ENCODE measurements around the gene SP6. TPM values are rescaled to one million over a fixed set of nuclear protein-coding genes. Genes with fewer than 3 reads are reported as not detected.
A peak's percentile ranks its signal among the peaks of the same experiment; 100 is the strongest.

The SP6 gene
- total and polyA plus RNA-seq, 3 donors from 2014 or later = 0.31 to 0.79 (median 0.43) TPM

- intact Hi-C loops (cut with DNase I; ENCODE audit: low total_unique reads) = no loop called here
- Histone ChIP-seq H3K9me3 (no peaks in the 10 kb centered on the region), H3K27me3 (no peaks in the 10 kb centered on the region), H3K4me3 (peak overlapping the region; percentile 29 to 32), H3K27ac (no peak overlapping the region), H3K4me1 (peaks cover 13% of the 10 kb centered on the region), H3K36me3 (ENCODE audit: low read depth, missing control alignments) (no peaks in the 10 kb centered on the region)
- DNase-seq = no peak
- TF ChIP-seq CTCF (IDR thresholded peaks at IDR 0.05) = no peak
- no peak for TF ChIP-seq POLR2A (IDR thresholded peaks at IDR 0.05)
- WGBS, 2 donors = 43 to 65% methylated on average over 20 to 23 of the region's 23 CpGs
Observed at GRCh38 chr17:47848198-47848513, 2.8 kb downstream of the SP6 start.

- Histone ChIP-seq H3K9me3 (no peaks in the 10 kb centered on the region), H3K27ac (no peak overlapping the region), H3K36me3 (ENCODE audit: low read depth, missing control alignments) (no peaks in the 10 kb centered on the region), H3K4me3 (peak overlapping the region; percentile 29 to 32), H3K4me1 (peaks cover 13% of the 10 kb centered on the region), H3K27me3 (no peaks in the 10 kb centered on the region)
- intact Hi-C loops (cut with DNase I; ENCODE audit: low total_unique reads) = no loop called here
- DNase-seq = peak; percentile 50
- WGBS, 2 donors = 20 to 40% methylated on average over 6 to 71 of the region's 71 CpGs
- TF ChIP-seq POLR2A (IDR thresholded peaks at IDR 0.05) (no peak), CTCF (IDR thresholded peaks at IDR 0.05) (peak in 1 of 3 experiments; percentile 10)
Observed at GRCh38 chr17:47847341-47848197, 3.4 kb downstream of the SP6 start.

GRCh38 chr17:47846716-47847340 is 4.1 kb downstream of the SP6 start:
- WGBS, 2 donors = 25 to 35% methylated on average over 29 to 31 of the region's 31 CpGs

GRCh38 chr17:47845716-47846075 is 5.3 kb downstream of the SP6 start:
- H3K4me3 ChIP-seq = no peak overlapping the region
- no peaks in the 10 kb centered on the region for H3K36me3 ChIP-seq (ENCODE audit: low read depth, missing control alignments)
- peaks cover 10% of the 10 kb centered on the region for H3K4me1 ChIP-seq
- TF ChIP-seq POLR2A (IDR thresholded peaks at IDR 0.05) = no peak
- no peak for TF ChIP-seq CTCF (IDR thresholded peaks at IDR 0.05)
- intact Hi-C loops (cut with DNase I; ENCODE audit: low total_unique reads) = no loop called here
- WGBS, 2 donors = 84 to 91% methylated on average over 3 of the region's 3 CpGs
- DNase-seq = no peak
- no peaks in the 10 kb centered on the region for H3K27me3 ChIP-seq
- H3K27ac ChIP-seq = no peak overlapping the region
- no peaks in the 10 kb centered on the region for H3K9me3 ChIP-seq

More at GRCh38 chr17:47846716-47847340, 4.1 kb downstream of the SP6 start:
- H3K36me3 ChIP-seq (ENCODE audit: low read depth, missing control alignments) = no peaks in the 10 kb centered on the region
- H3K4me1 ChIP-seq = peaks cover 11% of the 10 kb centered on the region
- intact Hi-C loops (cut with DNase I; ENCODE audit: low total_unique reads) = no loop called here
- no peak overlapping the region for H3K27ac ChIP-seq
- H3K4me3 ChIP-seq = peak overlapping the region in 1 of 2 donors; percentile 32
- TF ChIP-seq POLR2A (IDR thresholded peaks at IDR 0.05) = no peak
- no peak for TF ChIP-seq CTCF (IDR thresholded peaks at IDR 0.05)
- no peak for DNase-seq
- H3K9me3 ChIP-seq = no peaks in the 10 kb centered on the region
- no peaks in the 10 kb centered on the region for H3K27me3 ChIP-seq
